Neutrophil (primary cell): ENCODE measurements around the gene CPOX.
"Not testable (repeated sequence)": the region's sequence is repeated elsewhere in the genome, so short reads cannot be mapped to it uniquely, and the experiment has no call there.

Source experiments
- H3K27ac ChIP-seq: fragments of 200-600 bp; sonication (generic); 2 replicates; pipeline ENCODE4 v1.5.1; 2016; ENCODE audit warnings: mild to moderate bottlenecking, moderate library complexity
- H3K27me3 ChIP-seq: fragments of 200-600 bp; sonication (generic); 2 replicates; pipeline ENCODE4 v1.6.0; 2016; ENCODE audit warnings: mild to moderate bottlenecking
- H3K36me3 ChIP-seq: fragments of 200-600 bp; sonication (generic); 2 replicates; pipeline ENCODE4 v1.5.1; 2017
- H3K4me1 ChIP-seq, 2 experiments: fragments of 200-600 bp in 1 of 2; sonication (generic) in 1 of 2; 1 replicate in 1 of 2; 2 replicates in 1 of 2; pipeline versions ENCODE4 v1.5.1 to v1.6.1; 2013 to 2016; ENCODE audit warnings: low read depth in 1 of 2, low read length in 1 of 2, mild to moderate bottlenecking in 1 of 2, moderate library complexity in 1 of 2; ENCODE audit not compliant: control insufficient read depth in 1 of 2, insufficient read depth in 1 of 2
- H3K4me3 ChIP-seq, 2 experiments: fragments of 200-600 bp in 1 of 2; sonication (generic) in 1 of 2; 1 replicate in 1 of 2; 2 replicates in 1 of 2; pipeline ENCODE4 v1.5.1; 2013 to 2016; ENCODE audit warnings: low read depth in 1 of 2, low read length in 1 of 2, mild to moderate bottlenecking in 1 of 2, moderate library complexity in 1 of 2
- H3K9me3 ChIP-seq: fragments of 200-600 bp; sonication (generic); 2 replicates; pipeline ENCODE4 v1.5.1; 2016
- CTCF ChIP-seq: fragments of 200-600 bp; sonication (generic); IDR thresholded peaks from 2 replicates; pipeline ENCODE4 v1.5.1; 2016; ENCODE audit warnings: antibody characterized with exemption

CPOX gene

GRCh38 chr3:98565237-98565643, 28.2 kb downstream of the CPOX start:
- no peak overlapping the region for H3K4me3 ChIP-seq
- TF ChIP-seq CTCF = no peak
- H3K27me3 ChIP-seq = no peaks in the 10 kb centered on the region
- peaks cover 6 to 9% of the 10 kb centered on the region in 2 experiments for H3K4me1 ChIP-seq
- no peaks in the 10 kb centered on the region for H3K9me3 ChIP-seq
- H3K27ac ChIP-seq = no peak overlapping the region
- H3K36me3 ChIP-seq = no peaks in the 10 kb centered on the region

- no peaks in the 10 kb centered on the region for H3K9me3 ChIP-seq
- no peak overlapping the region for H3K4me3 ChIP-seq
- H3K27ac ChIP-seq = no peak overlapping the region
- TF ChIP-seq CTCF = no peak
- peaks cover 6 to 9% of the 10 kb centered on the region in 2 experiments for H3K4me1 ChIP-seq
- H3K36me3 ChIP-seq = no peaks in the 10 kb centered on the region
- H3K27me3 ChIP-seq = no peaks in the 10 kb centered on the region
Measured at GRCh38 chr3:98564282-98565005, 29.0 kb downstream of the CPOX start.

- Histone ChIP-seq H3K36me3 (no peaks in the 10 kb centered on the region), H3K9me3 (no peaks in the 10 kb centered on the region), H3K27me3 (no peaks in the 10 kb centered on the region), H3K4me3 (no peak overlapping the region), H3K4me1 (peaks cover 6 to 9% of the 10 kb centered on the region in 2 experiments), H3K27ac (no peak overlapping the region)
- no peak for TF ChIP-seq CTCF
Measured at GRCh38 chr3:98563661-98564281, 29.6 kb downstream of the CPOX start.

GRCh38 chr3:98561727-98562521, 31.5 kb downstream of the CPOX start:
- no peaks in the 10 kb centered on the region for H3K9me3 ChIP-seq
- H3K27ac ChIP-seq = no peak overlapping the region
- no peak overlapping the region for H3K4me3 ChIP-seq
- peaks cover 6 to 9% of the 10 kb centered on the region in 2 experiments for H3K4me1 ChIP-seq
- H3K27me3 ChIP-seq = no peaks in the 10 kb centered on the region
- TF ChIP-seq CTCF = no peak
- no peaks in the 10 kb centered on the region for H3K36me3 ChIP-seq

- TF ChIP-seq CTCF = no peak
- H3K4me3 ChIP-seq = no peak overlapping the region
- H3K36me3 ChIP-seq = no peaks in the 10 kb centered on the region
- no peaks in the 10 kb centered on the region for H3K27me3 ChIP-seq
- no peak overlapping the region for H3K27ac ChIP-seq
- H3K9me3 ChIP-seq = no peaks in the 10 kb centered on the region
- peaks cover 6 to 9% of the 10 kb centered on the region in 2 experiments for H3K4me1 ChIP-seq
Measured at GRCh38 chr3:98560911-98561310, 32.5 kb downstream of the CPOX start.

GRCh38 chr3:98559769-98560168, 33.6 kb downstream of the CPOX start:
- H3K36me3 ChIP-seq, H3K4me1 ChIP-seq, H3K27ac ChIP-seq, H3K27me3 ChIP-seq, H3K9me3 ChIP-seq, H3K4me3 ChIP-seq: not testable (repeated sequence)
